Fibroblast of villous mesenchyme (primary cell): ENCODE measurements around the gene MTF1. TPM values are rescaled to one million over a fixed set of nuclear protein-coding genes. Genes with fewer than 3 reads are reported as not detected.

Source experiments
- DNase-seq: peaks from one replicate; pipeline ENCODE4 v3.0.0-alpha.2; 2010; ENCODE audit warnings: low read depth
- H3K4me3 ChIP-seq: 2 replicates; pipeline ENCODE4 v1.5.1; 2011; ENCODE audit warnings: low read depth, mild to moderate bottlenecking, low read length
- total RNA-seq: library from RNA; depleted of rRNA; stranded (reverse); fragments of >200 nt; gene quantifications from 2 replicates; pipeline ENCODE4 v1.2.3, GENCODE V29; 2012
- TF ChIP-seq, protein P1 (sequence below): IDR thresholded peaks from 2 replicates; pipeline ENCODE4 v1.5.1; 2012; ENCODE audit warnings: low read depth, mild to moderate bottlenecking, low read length; ENCODE audit not compliant: insufficient read depth

Gene MTF1
- total RNA-seq, 1 donor, result 5.6 TPM

DNA sequence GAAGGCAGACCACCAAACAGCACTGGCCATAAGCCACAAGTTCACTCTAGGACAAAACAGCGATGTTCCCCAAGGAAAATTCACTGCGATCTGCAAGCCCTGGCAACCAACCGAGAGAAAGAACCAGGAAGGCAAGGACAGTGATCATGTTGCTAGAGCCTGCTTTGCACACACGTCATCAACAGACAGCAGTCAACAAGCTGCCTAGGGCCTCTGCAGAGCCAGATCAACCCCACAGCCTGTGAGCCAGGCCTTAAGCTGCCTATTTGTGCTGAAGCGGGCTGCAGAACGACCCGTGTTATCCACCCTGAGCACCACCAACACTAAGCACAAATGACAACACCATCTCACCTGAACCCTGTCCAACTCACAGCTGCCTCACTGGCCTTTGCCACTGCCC, 45.1 kb downstream of the MTF1 start:
- TF ChIP-seq, protein P1, sequence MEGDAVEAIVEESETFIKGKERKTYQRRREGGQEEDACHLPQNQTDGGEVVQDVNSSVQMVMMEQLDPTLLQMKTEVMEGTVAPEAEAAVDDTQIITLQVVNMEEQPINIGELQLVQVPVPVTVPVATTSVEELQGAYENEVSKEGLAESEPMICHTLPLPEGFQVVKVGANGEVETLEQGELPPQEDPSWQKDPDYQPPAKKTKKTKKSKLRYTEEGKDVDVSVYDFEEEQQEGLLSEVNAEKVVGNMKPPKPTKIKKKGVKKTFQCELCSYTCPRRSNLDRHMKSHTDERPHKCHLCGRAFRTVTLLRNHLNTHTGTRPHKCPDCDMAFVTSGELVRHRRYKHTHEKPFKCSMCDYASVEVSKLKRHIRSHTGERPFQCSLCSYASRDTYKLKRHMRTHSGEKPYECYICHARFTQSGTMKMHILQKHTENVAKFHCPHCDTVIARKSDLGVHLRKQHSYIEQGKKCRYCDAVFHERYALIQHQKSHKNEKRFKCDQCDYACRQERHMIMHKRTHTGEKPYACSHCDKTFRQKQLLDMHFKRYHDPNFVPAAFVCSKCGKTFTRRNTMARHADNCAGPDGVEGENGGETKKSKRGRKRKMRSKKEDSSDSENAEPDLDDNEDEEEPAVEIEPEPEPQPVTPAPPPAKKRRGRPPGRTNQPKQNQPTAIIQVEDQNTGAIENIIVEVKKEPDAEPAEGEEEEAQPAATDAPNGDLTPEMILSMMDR, result no peak
- no peak overlapping the region for H3K4me3 ChIP-seq
- DNase-seq, result no peak

DNA sequence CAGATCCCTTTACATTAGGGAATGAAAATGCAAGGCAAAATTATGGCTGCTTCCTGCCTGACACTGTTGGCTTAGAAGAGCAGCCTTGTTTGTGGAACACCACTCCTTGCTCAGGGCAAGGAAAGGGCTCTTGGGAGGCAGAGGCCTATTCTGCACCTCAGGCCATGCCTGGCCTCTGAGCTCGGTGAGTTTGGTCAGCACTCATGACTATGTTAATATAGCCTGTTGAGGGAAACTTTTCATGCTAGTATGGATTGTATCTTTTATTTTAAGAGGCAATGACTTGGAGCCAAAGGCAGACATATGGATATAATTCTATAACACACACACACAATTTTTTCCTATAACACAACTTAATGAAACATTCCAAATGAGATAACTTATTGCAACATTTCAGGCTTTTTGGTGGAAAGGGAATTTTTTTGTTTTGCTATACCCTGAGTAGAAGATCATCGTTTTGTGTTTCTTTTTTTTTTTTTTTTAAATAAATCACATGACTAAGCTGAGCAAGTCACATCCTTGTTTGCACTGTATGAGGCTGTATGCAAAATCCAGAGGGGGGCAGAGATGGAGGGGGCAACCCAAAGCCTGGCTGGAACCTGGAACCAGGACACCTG, 45.8 kb downstream of the MTF1 start:
- no peak overlapping the region for H3K4me3 ChIP-seq
- DNase-seq, result no peak
- TF ChIP-seq, protein P1, result no peak

DNA sequence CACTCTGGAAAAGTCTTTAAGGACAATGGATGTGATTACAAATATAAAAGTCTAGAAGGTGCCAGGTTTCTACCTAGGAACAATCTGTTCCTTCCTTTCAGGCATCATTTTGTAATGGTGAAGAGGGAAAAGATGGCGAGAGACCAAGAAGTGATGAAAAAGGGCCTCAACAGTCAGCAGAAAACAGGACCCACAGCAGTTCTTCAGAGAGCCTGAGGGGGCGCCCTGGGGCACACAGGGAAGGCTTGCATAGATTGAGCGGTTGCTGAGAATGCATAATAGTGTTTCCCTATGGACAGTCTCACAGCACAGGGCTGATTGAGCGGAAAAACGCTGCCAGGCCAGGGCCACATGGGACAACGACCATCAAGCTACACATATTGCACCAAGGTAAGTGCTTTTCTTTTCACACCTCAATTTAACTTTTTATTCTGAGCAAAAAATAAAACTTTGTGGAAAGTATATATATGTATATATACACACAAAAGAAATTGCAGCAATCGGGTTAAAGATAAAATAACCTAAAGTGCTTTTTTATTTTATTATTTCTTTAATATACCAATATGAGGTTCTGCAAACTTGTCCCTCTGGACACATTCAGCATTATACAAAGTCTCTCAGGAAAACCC, 48.3 kb downstream of the MTF1 start:
- TF ChIP-seq, protein P1, result peak; percentile 98
- DNase-seq, result peak; percentile 77
- H3K4me3 ChIP-seq, result no peak overlapping the region

DNA sequence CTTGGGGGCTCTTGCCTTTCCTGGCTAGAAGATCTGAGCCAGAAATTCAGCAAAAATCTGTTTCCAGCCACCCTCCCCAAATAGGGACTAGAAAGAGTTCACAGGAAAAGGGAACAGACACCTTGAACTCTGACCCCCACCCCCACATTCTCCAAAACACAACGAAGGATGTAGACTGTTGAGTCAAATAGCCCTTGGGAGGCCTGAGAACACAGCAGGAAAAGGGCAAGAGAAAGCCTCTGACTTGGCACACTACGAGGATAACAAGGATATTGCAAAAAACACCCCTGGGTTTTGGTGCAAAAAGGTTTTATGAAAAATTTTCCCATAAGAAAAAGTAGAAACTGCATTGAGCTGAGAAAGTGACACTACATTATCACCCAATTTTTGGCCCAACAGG, 49.5 kb downstream of the MTF1 start:
- TF ChIP-seq, protein P1, result no peak
- H3K4me3 ChIP-seq, result no peak overlapping the region
- DNase-seq, result no peak

DNA sequence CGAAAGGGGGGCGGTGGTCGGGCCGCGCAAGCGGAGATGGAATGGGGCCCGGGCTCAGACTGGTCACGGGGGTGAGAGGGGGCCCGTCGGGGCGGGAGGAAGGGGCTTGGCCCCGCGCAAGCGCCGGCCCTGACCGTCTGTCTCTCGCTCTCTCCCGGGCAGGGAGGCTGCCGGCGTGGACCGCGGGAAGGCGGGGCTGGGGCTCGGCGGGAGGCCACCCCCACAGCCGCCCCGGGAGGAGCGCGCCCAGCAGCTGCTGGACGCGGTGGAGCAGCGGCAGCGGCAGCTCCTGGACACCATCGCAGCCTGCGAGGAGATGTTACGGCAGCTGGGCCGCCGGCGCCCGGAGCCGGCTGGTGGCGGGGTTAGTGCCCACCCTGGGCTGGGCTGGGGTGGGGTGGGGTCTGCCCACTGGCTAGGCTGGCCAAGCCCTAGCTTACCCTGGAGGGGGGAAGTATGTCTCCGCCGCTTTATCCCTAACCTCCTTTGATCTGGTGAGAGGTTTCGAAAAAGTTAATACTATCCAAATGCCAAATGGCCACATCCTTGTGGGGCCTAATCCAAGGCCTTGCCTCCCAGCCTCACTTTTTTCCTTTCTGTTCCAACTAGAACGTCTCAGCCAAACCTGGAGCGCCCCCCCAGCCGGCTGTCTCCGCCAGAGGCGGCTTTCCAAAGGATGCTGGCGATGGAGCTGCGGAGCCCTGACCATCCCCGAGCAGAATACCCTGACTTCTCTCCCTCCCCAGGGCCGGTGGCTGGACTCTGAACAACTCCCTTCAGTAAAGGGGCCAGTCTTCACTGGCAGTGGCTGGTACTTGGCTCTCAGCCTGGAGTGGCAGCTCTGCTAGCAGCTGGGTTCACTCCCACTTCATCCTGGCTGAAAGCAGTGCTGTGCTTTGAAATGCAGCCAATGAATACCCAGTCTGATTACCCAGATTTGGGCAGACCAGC, 50.7 kb downstream of the MTF1 start:
- peak overlapping the region; percentile 85 for H3K4me3 ChIP-seq
- TF ChIP-seq, protein P1, result no peak
- peak; percentile 85 for DNase-seq

DNA sequence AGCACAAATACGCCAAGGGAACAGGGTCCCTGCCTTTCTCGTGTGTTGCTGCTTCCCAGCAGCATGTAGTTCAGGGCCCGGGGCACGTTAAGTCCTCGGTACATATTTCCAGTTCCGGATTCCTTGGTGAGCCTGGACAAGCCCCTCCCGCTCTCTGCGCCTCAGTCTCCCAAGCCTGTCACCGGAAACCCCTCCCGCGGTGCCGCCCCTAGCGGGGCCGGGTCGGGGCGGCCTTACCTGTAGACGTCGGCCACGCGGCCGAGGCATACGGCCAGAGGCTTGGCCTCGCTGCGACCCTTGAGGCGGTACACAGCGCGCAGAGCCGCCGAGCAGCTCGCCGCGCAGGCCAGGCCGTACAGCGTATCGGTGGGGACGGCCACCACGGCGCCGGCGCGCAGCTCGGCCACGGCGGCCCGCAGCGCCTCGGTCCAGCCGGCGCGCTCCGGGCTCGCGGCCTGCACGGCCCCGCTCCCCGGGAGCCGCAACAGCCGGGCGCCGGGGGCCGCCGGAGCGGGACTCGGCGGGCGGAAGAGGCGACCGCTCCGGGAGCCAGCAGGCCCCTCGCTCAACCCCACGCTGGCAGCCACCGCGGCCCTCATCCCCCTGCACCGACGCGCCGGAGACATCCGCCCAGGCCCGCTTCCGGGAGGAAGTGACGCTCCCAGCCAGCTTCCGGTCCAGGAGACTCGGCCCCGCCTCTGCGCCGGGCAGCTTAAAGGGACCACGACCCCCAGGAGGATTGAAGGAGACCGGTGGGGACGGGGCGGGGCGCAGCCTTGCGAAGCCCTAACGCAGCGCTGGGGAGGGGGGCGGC, 51.6 kb downstream of the MTF1 start, which contains the start of the genes C1orf122 and YRDC:
Gene C1orf122, plus strand, starts transcription at position 236 of the 814 bp plus-strand sequence. CDS start 615 bp downstream, outside the sequence.
Gene YRDC, minus strand, starts transcription at position 654 of the 814 bp plus-strand sequence. Its CDS starts 28 bp downstream, at position 626.
- DNase-seq, result peak; percentile 94
- H3K4me3 ChIP-seq, result peak within 1 kb of the TSS; percentile 85
- TF ChIP-seq, protein P1, result no peak
